ENCODE data around the gene COLQ. TPM values are rescaled to one million over a fixed set of nuclear protein-coding genes. Genes with fewer than 3 reads are reported as not detected.

COLQ gene
- total and polyA plus RNA-seq, 10 donors, result 1.9 to 29.8 (median 6.7) TPM

DNA sequence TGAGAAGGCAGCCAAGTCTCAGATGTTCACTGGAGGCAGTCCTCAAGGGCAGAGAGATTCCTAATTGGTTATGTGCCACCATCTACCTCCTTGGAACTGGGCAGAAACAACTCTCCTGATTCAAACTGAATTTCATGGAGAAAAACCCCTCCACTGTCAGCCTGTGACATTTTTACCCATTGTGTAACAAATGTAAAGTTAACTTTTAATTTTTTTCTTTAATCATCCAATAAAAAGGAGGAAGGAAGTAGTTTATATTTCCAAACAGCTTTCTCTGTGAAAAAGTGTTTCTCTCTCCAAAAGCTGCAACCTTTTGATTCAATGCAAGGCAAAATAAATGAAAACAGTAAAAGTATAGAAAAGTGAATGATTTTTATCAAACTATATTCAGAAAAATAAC lies 510 bp upstream of the COLQ start:
- Histone ChIP-seq H3K36me3 (no peaks in the 10 kb centered on the region), H3K4me1 (peaks cover 4 to 35% (median 16%) of the 10 kb centered on the region in 6 donors), H3K27ac (peak overlapping the region in 1 of 8 donors; percentile 0), H3K4me3 (no peak overlapping the region), H3K9me3 (no peaks in the 10 kb centered on the region), H3K27me3 (replicated peaks in 1 of 7) (no peaks in the 10 kb centered on the region)
- no peak for DNase-seq
- intact Hi-C loops (cut with DNase I; ENCODE audit: low total_unique reads), result no loop called here
- TF ChIP-seq POLR2AphosphoS5 (IDR thresholded peaks at IDR 0.05) (no peak), POLR2A (IDR thresholded peaks at IDR 0.05) (no peak)
- TF ChIP-seq, protein P1, sequence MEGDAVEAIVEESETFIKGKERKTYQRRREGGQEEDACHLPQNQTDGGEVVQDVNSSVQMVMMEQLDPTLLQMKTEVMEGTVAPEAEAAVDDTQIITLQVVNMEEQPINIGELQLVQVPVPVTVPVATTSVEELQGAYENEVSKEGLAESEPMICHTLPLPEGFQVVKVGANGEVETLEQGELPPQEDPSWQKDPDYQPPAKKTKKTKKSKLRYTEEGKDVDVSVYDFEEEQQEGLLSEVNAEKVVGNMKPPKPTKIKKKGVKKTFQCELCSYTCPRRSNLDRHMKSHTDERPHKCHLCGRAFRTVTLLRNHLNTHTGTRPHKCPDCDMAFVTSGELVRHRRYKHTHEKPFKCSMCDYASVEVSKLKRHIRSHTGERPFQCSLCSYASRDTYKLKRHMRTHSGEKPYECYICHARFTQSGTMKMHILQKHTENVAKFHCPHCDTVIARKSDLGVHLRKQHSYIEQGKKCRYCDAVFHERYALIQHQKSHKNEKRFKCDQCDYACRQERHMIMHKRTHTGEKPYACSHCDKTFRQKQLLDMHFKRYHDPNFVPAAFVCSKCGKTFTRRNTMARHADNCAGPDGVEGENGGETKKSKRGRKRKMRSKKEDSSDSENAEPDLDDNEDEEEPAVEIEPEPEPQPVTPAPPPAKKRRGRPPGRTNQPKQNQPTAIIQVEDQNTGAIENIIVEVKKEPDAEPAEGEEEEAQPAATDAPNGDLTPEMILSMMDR (IDR thresholded peaks at IDR 0.05 in 8 of 11, conservative IDR thresholded peaks at IDR 0.05 in 3 of 11), result no peak

DNA sequence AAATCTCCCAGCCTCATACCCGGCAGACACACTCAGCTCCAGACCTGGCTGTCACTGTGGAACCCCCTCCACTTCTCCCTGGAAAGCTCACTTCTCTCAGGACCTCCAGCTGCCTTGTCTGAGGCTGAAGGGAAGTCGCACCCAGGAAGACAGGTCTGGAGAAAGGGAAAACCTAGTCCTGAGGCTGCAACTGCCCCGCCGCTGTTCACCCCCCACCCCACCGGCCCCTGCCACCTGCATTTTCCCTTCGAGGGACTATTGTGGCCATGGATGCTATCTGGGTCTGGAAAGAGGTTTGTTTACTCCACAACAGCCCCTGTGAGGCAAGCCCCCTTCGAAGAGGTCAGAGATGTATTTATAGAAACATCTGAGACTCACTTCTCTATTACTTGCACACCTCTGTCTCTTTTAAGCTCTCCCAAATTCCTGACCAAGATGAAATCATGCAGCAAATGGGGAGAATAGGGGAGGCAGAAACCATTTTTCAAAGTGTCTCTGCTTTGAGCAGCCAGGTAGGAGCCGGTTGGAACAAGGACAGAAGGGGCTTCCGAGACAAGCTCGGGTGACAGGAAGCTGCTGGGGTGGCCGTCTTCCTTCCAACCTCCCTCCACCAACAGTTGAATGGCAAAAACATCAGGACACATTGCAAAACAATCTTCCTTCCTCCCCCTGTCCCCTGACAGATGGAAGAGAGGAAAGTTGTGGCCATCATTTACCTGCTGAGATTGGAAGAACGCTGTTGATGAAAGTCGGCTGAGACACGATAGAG lies 518 bp downstream of the COLQ start:
- peaks cover 4 to 39% (median 17%) of the 10 kb centered on the region in 6 donors for H3K4me1 ChIP-seq
- intact Hi-C loops (cut with DNase I; ENCODE audit: low total_unique reads), result no loop called here
- H3K36me3 ChIP-seq, result no peaks in the 10 kb centered on the region
- H3K4me3 ChIP-seq, result peak overlapping the region in 2 of 8 donors; percentile 2 to 34
- no peaks in the 10 kb centered on the region for H3K27me3 ChIP-seq (replicated peaks in 1 of 7)
- H3K27ac ChIP-seq, result peak overlapping the region in 3 of 8 donors; percentile 0 to 42 (median 37)
- DNase-seq, result no peak
- no peaks in the 10 kb centered on the region for H3K9me3 ChIP-seq
- TF ChIP-seq POLR2A (IDR thresholded peaks at IDR 0.05) (no peak), POLR2AphosphoS5 (IDR thresholded peaks at IDR 0.05) (no peak)
- TF ChIP-seq, protein P1 (IDR thresholded peaks at IDR 0.05 in 8 of 11, conservative IDR thresholded peaks at IDR 0.05 in 3 of 11), result no peak
- WGBS, 5 donors, result 25 to 38% (median 28%) methylated on average over 14 of the region's 14 CpGs

DNA sequence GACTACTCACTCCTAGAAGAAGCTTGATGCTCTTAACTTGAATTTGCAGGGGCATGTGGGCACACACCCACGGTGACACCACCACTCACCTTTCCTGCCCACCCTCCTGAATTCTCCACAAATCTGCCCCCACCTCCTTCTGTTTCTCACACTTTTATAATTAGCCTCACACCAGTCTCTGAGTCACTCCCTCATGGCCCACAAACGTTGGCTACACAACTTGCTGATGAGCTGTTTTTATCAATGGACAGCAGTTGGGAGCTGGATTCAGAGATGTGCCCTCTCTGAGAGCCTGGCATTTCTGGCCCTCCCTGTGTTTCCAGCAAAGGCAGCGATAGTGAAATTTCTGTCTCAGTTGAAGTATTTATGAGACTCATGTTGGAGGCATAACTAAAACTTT lies 1.3 kb downstream of the COLQ start:
- DNase-seq, result no peak
- H3K4me3 ChIP-seq, result peak overlapping the region in 1 of 8 donors; percentile 34
- peak overlapping the region in 2 of 8 donors; percentile 37 to 42 for H3K27ac ChIP-seq
- H3K4me1 ChIP-seq, result peaks cover 4 to 39% (median 17%) of the 10 kb centered on the region in 6 donors
- TF ChIP-seq POLR2AphosphoS5 (IDR thresholded peaks at IDR 0.05) (no peak), POLR2A (IDR thresholded peaks at IDR 0.05) (no peak)
- TF ChIP-seq, protein P1 (IDR thresholded peaks at IDR 0.05 in 8 of 11, conservative IDR thresholded peaks at IDR 0.05 in 3 of 11), result no peak
- 44 to 52% (median 49%) methylated on average over 3 of the region's 3 CpGs for WGBS, 5 donors
- H3K36me3 ChIP-seq, result no peaks in the 10 kb centered on the region
- intact Hi-C loops (cut with DNase I; ENCODE audit: low total_unique reads), result no loop called here
- no peaks in the 10 kb centered on the region for H3K9me3 ChIP-seq
- H3K27me3 ChIP-seq (replicated peaks in 1 of 7), result no peaks in the 10 kb centered on the region

DNA sequence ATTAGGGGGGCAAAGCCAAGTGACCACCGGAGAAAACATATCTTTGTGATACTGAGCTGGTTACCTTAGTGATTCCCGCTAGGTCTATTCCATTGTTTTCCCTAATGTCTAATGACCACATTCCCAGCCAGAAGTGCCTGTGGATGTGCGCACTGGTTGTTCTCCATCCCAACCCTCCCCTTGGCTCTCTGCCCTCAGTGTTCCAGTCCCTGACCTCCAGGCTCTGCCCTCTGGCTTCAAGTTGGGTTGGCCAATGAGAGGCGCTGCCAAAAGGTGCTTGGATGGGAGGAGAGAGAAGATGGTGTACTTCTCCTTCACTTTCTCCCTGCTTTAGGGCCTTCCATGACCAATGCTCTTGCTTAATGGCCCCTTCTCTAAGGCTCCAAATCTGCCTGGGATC lies 2.4 kb downstream of the COLQ start:
- DNase-seq, result no peak
- TF ChIP-seq, protein P1 (IDR thresholded peaks at IDR 0.05 in 8 of 11, conservative IDR thresholded peaks at IDR 0.05 in 3 of 11), result no peak
- TF ChIP-seq POLR2AphosphoS5 (IDR thresholded peaks at IDR 0.05), result no peak
- TF ChIP-seq POLR2A (IDR thresholded peaks at IDR 0.05), result no peak
- Histone ChIP-seq H3K9me3 (no peaks in the 10 kb centered on the region), H3K27ac (no peak overlapping the region), H3K36me3 (no peaks in the 10 kb centered on the region), H3K4me1 (peaks cover 4 to 41% (median 17%) of the 10 kb centered on the region in 6 donors), H3K27me3 (replicated peaks in 1 of 7) (no peaks in the 10 kb centered on the region), H3K4me3 (no peak overlapping the region)
- intact Hi-C loops (cut with DNase I; ENCODE audit: low total_unique reads), result no loop called here
- WGBS, 5 donors, result 93 to 97% (median 94%) methylated on average over 4 of the region's 4 CpGs

Measured in spleen (tissue), 11 donors.